Measurements from ENCODE around the gene TP63.

TP63 gene

GRCh38 chr3:189862385-189862998 is 231.3 kb downstream of the TP63 start:
- no peak for DNase-seq (ENCODE audit: low read depth)
- no peak overlapping the region for H3K4me3 ChIP-seq (ENCODE audit: low read depth, low read length)
- TF ChIP-seq POLR2A (IDR thresholded peaks at IDR 0.05; ENCODE audit: extremely low read depth, insufficient read length) (no peak), CTCF (IDR thresholded peaks at IDR 0.05; ENCODE audit: low read depth, low read length) (no peak), MYC (IDR thresholded peaks at IDR 0.05; ENCODE audit: low read depth, low read length) (no peak), MAX (IDR thresholded peaks at IDR 0.05; ENCODE audit: low read depth, low read length) (no peak)

GRCh38 chr3:189863031-189863430 is 231.8 kb downstream of the TP63 start:
- no peak for DNase-seq (ENCODE audit: low read depth)
- TF ChIP-seq MYC (IDR thresholded peaks at IDR 0.05; ENCODE audit: low read depth, low read length): no peak
- no peak for TF ChIP-seq POLR2A (IDR thresholded peaks at IDR 0.05; ENCODE audit: extremely low read depth, insufficient read length)
- TF ChIP-seq CTCF (IDR thresholded peaks at IDR 0.05; ENCODE audit: low read depth, low read length): no peak
- no peak for TF ChIP-seq MAX (IDR thresholded peaks at IDR 0.05; ENCODE audit: low read depth, low read length)
- no peak overlapping the region for H3K4me3 ChIP-seq (ENCODE audit: low read depth, low read length)

GRCh38 chr3:189868061-189868460 is 236.9 kb downstream of the TP63 start:
- no peak for TF ChIP-seq POLR2A (IDR thresholded peaks at IDR 0.05; ENCODE audit: extremely low read depth, insufficient read length)
- no peak for TF ChIP-seq MYC (IDR thresholded peaks at IDR 0.05; ENCODE audit: low read depth, low read length)
- TF ChIP-seq CTCF (IDR thresholded peaks at IDR 0.05; ENCODE audit: low read depth, low read length): no peak
- TF ChIP-seq MAX (IDR thresholded peaks at IDR 0.05; ENCODE audit: low read depth, low read length): no peak
- DNase-seq (ENCODE audit: low read depth): no peak
- no peak overlapping the region for H3K4me3 ChIP-seq (ENCODE audit: low read depth, low read length)

GRCh38 chr3:189869165-189869564 is 238.0 kb downstream of the TP63 start:
- no peak for TF ChIP-seq CTCF (IDR thresholded peaks at IDR 0.05; ENCODE audit: low read depth, low read length)
- TF ChIP-seq MAX (IDR thresholded peaks at IDR 0.05; ENCODE audit: low read depth, low read length): no peak
- TF ChIP-seq POLR2A (IDR thresholded peaks at IDR 0.05; ENCODE audit: extremely low read depth, insufficient read length): no peak
- no peak for TF ChIP-seq MYC (IDR thresholded peaks at IDR 0.05; ENCODE audit: low read depth, low read length)
- no peak for DNase-seq (ENCODE audit: low read depth)
- H3K4me3 ChIP-seq (ENCODE audit: low read depth, low read length): no peak overlapping the region

GRCh38 chr3:189871418-189871817 is 240.2 kb downstream of the TP63 start:
- DNase-seq (ENCODE audit: low read depth): no peak
- H3K4me3 ChIP-seq (ENCODE audit: low read depth, low read length): no peak overlapping the region
- TF ChIP-seq POLR2A (IDR thresholded peaks at IDR 0.05; ENCODE audit: extremely low read depth, insufficient read length) (no peak), MYC (IDR thresholded peaks at IDR 0.05; ENCODE audit: low read depth, low read length) (no peak), CTCF (IDR thresholded peaks at IDR 0.05; ENCODE audit: low read depth, low read length) (no peak)
